Ascending aorta (tissue), 2 donors: ENCODE measurements around the gene VDAC1. TPM values are rescaled to one million over a fixed set of nuclear protein-coding genes. Genes with fewer than 3 reads are reported as not detected.

ENCODE experiments used
- DNase-seq, 2 donors: peaks; one replicate each; pipeline ENCODE4 v3.0.0-alpha.2; 2019; ENCODE audit warnings: low spot score in 2 of 2
- H3K27ac ChIP-seq, 2 donors: fragments of 200-600 bp; sonication (generic); one replicate each; pipeline ENCODE4 v1.5.1; 2016 to 2017; ENCODE audit warnings: mild to moderate bottlenecking in 1 of 2
- H3K27me3 ChIP-seq: fragments of 200-600 bp; sonication (generic); one replicate; pipeline ENCODE4 v1.5.1; 2017
- H3K36me3 ChIP-seq, 2 donors: fragments of 200-600 bp; sonication (generic); one replicate each; pipeline ENCODE4 v1.5.1; 2016
- H3K4me1 ChIP-seq, 2 donors: fragments of 200-600 bp; sonication (generic); one replicate each; pipeline ENCODE4 v1.5.1; 2016 to 2017; ENCODE audit warnings: mild to moderate bottlenecking in 1 of 2
- H3K4me3 ChIP-seq, 2 donors: fragments of 200-600 bp; sonication (generic); one replicate each; pipeline ENCODE4 v1.5.1; 2016 to 2017; ENCODE audit warnings: mild to moderate bottlenecking in 1 of 2
- H3K9me3 ChIP-seq, 2 donors: fragments of 200-600 bp; sonication (generic); one replicate each; pipeline ENCODE4 v1.5.1; 2016
- CTCF ChIP-seq, 3 experiments: fragments of 200-600 bp in 2 of 3; fragments of 450-650 bp in 1 of 3; sonication (generic) in 2 of 3; IDR thresholded peaks; one replicate each; pipeline ENCODE4 v1.5.1; 2016 to 2019; ENCODE audit warnings: antibody characterized with exemption in 3 of 3, mild to moderate bottlenecking in 1 of 3, moderate library complexity in 1 of 3
- intact Hi-C: fragments of 100-400 bp; cut with DNase I; formaldehyde crosslinking; loops from one replicate; pipeline ENCODE4 v1.15.1; 2023
- total RNA-seq: library from RNA; depleted of rRNA; stranded (reverse); fragments of >200 nt; gene quantifications from one replicate; pipeline ENCODE4 v1.1.0, GENCODE V29; 2016

The VDAC1 gene
- total RNA-seq, 1 donor from 2014 or later: 50.2 TPM

- Histone ChIP-seq H3K4me1 (peaks cover 24 to 49% of the 10 kb centered on the region in 2 donors), H3K27me3 (no peaks in the 10 kb centered on the region), H3K27ac (no peak overlapping the region), H3K9me3 (no peaks in the 10 kb centered on the region), H3K4me3 (no peak overlapping the region), H3K36me3 (no peaks in the 10 kb centered on the region)
- intact Hi-C loops: no loop called here
- no peak for TF ChIP-seq CTCF (IDR thresholded peaks at IDR 0.05)
- DNase-seq: no peak
These were observed 3.9 kb downstream of the VDAC1 start for GRCh38 chr5:134000696-134001453.

- Histone ChIP-seq H3K27ac (peak overlapping the region in 1 of 2 donors; percentile 20), H3K36me3 (no peaks in the 10 kb centered on the region), H3K9me3 (no peaks in the 10 kb centered on the region), H3K4me1 (peaks cover 18 to 48% of the 10 kb centered on the region in 2 donors), H3K27me3 (no peaks in the 10 kb centered on the region), H3K4me3 (no peak overlapping the region)
- no peak for TF ChIP-seq CTCF (IDR thresholded peaks at IDR 0.05)
- intact Hi-C loops: no loop called here
- no peak for DNase-seq
These were observed 4.7 kb downstream of the VDAC1 start for GRCh38 chr5:134000091-134000511.

GRCh38 chr5:133998807-133999206 is 6.0 kb downstream of the VDAC1 start:
- H3K4me3 ChIP-seq: no peak overlapping the region
- no peaks in the 10 kb centered on the region for H3K36me3 ChIP-seq
- no peak overlapping the region for H3K27ac ChIP-seq
- no peak for TF ChIP-seq CTCF (IDR thresholded peaks at IDR 0.05)
- H3K27me3 ChIP-seq: no peaks in the 10 kb centered on the region
- no peak for DNase-seq
- peaks cover 16 to 58% of the 10 kb centered on the region in 2 donors for H3K4me1 ChIP-seq
- intact Hi-C loops: no loop called here
- H3K9me3 ChIP-seq: no peaks in the 10 kb centered on the region

- Histone ChIP-seq H3K27ac (no peak overlapping the region), H3K36me3 (no peaks in the 10 kb centered on the region), H3K4me3 (no peak overlapping the region), H3K9me3 (no peaks in the 10 kb centered on the region), H3K4me1 (peaks cover 10 to 55% of the 10 kb centered on the region in 2 donors), H3K27me3 (no peaks in the 10 kb centered on the region)
- no peak for DNase-seq
- intact Hi-C loops: no loop called here
- no peak for TF ChIP-seq CTCF (IDR thresholded peaks at IDR 0.05)
These were observed 6.7 kb downstream of the VDAC1 start for GRCh38 chr5:133998042-133998441.

- Histone ChIP-seq H3K4me1 (peaks cover 0 to 52% of the 10 kb centered on the region in 2 donors), H3K27me3 (no peaks in the 10 kb centered on the region), H3K27ac (no peak overlapping the region), H3K36me3 (no peaks in the 10 kb centered on the region), H3K4me3 (no peak overlapping the region), H3K9me3 (no peaks in the 10 kb centered on the region)
- intact Hi-C loops: no loop called here
- DNase-seq: no peak
- peak in 1 of 3 experiments; percentile 28 for TF ChIP-seq CTCF (IDR thresholded peaks at IDR 0.05)
These were observed 8.0 kb downstream of the VDAC1 start for GRCh38 chr5:133996683-133997252.
